ENCODE data around the gene INSYN2B.

GRCh38 chr5:169837686-169838085, 142.6 kb downstream of the INSYN2B start:
- no peak for TF ChIP-seq CTCF (IDR thresholded peaks at IDR 0.05)
- no peak for TF ChIP-seq POLR2AphosphoS5 (IDR thresholded peaks at IDR 0.05)
